ENCODE results near the gene TXNDC8. TPM values are rescaled to one million over a fixed set of nuclear protein-coding genes. Genes with fewer than 3 reads are reported as not detected.
A peak's percentile ranks its signal among the peaks of the same experiment; 100 is the strongest.
"Not testable (repeated sequence)": the region's sequence is repeated elsewhere in the genome, so short reads cannot be mapped to it uniquely, and the experiment has no call there.

TXNDC8 gene
- total and polyA plus RNA-seq, 5 donors, result not detected

GRCh38 chr9:110327716-110328115 lies 9.9 kb downstream of the TXNDC8 start:
- 90% methylated on average over 1 of the region's 1 CpG for WGBS
- intact Hi-C loops (cut with DNase I), result no loop called here
- H3K9me3 ChIP-seq (ENCODE audit: control insufficient read depth, low read length), result no peaks in the 10 kb centered on the region
- H3K4me3 ChIP-seq (ENCODE audit: low read length), result no peak overlapping the region
- H3K27ac ChIP-seq (ENCODE audit: low read length), result no peak overlapping the region
- DNase-seq, result no peak
- ATAC-seq, result no peak
- no peaks in the 10 kb centered on the region for H3K27me3 ChIP-seq (ENCODE audit: control insufficient read depth, insufficient read depth)
- no peaks in the 10 kb centered on the region for H3K4me1 ChIP-seq (ENCODE audit: control insufficient read depth, insufficient read depth, low read length)

- Histone ChIP-seq H3K4me3 (ENCODE audit: low read length) (no peak overlapping the region), H3K9me3 (ENCODE audit: control insufficient read depth, low read length) (no peaks in the 10 kb centered on the region)
- intact Hi-C loops (cut with DNase I), result no loop called here
Observed at GRCh38 chr9:110323818-110324217, 13.8 kb downstream of the TXNDC8 start.

GRCh38 chr9:110320651-110321445 lies 16.8 kb downstream of the TXNDC8 start:
- Histone ChIP-seq H3K4me3 (ENCODE audit: low read length) (no peak overlapping the region), H3K4me1 (ENCODE audit: control insufficient read depth, insufficient read depth, low read length) (no peaks in the 10 kb centered on the region), H3K27ac (ENCODE audit: low read length) (no peak overlapping the region), H3K27me3 (ENCODE audit: control insufficient read depth, insufficient read depth) (no peaks in the 10 kb centered on the region), H3K9me3 (ENCODE audit: control insufficient read depth, low read length) (no peaks in the 10 kb centered on the region)
- peak in 2 of 3 donors; percentile 32 to 68 for DNase-seq
- intact Hi-C loops (cut with DNase I), result no loop called here
- peak; percentile 73 to 81 for ATAC-seq
- 72% methylated on average over 3 of the region's 3 CpGs for WGBS

More at GRCh38 chr9:110323818-110324217, 13.8 kb downstream of the TXNDC8 start:
- ATAC-seq (no peak), DNase-seq (no peak)
- no peaks in the 10 kb centered on the region for H3K27me3 ChIP-seq (ENCODE audit: control insufficient read depth, insufficient read depth)
- no peak overlapping the region for H3K27ac ChIP-seq (ENCODE audit: low read length)
- H3K4me1 ChIP-seq (ENCODE audit: control insufficient read depth, insufficient read depth, low read length), result no peaks in the 10 kb centered on the region

GRCh38 chr9:110319781-110320492 lies 17.7 kb downstream of the TXNDC8 start:
- WGBS, result 86% methylated on average over 4 of the region's 4 CpGs
- no peak overlapping the region for H3K27ac ChIP-seq (ENCODE audit: low read length)
- ATAC-seq, result no peak
- no peaks in the 10 kb centered on the region for H3K4me1 ChIP-seq (ENCODE audit: control insufficient read depth, insufficient read depth, low read length)
- H3K4me3 ChIP-seq (ENCODE audit: low read length), result no peak overlapping the region
- no peaks in the 10 kb centered on the region for H3K27me3 ChIP-seq (ENCODE audit: control insufficient read depth, insufficient read depth)
- H3K9me3 ChIP-seq (ENCODE audit: control insufficient read depth, low read length), result no peaks in the 10 kb centered on the region
- intact Hi-C loops (cut with DNase I), result no loop called here
- DNase-seq, result no peak

GRCh38 chr9:110317911-110318310 lies 19.8 kb downstream of the TXNDC8 start:
- intact Hi-C loops (cut with DNase I), result no loop called here

GRCh38 chr9:110316261-110317075 lies 21.2 kb downstream of the TXNDC8 start:
- Histone ChIP-seq H3K27me3 (ENCODE audit: control insufficient read depth, insufficient read depth) (no peaks in the 10 kb centered on the region), H3K9me3 (ENCODE audit: control insufficient read depth, low read length) (no peaks in the 10 kb centered on the region), H3K27ac (ENCODE audit: low read length) (no peak overlapping the region), H3K4me1 (ENCODE audit: control insufficient read depth, insufficient read depth, low read length) (no peaks in the 10 kb centered on the region), H3K4me3 (ENCODE audit: low read length) (peak overlapping the region; percentile 16)
- intact Hi-C loops (cut with DNase I), result no loop called here
- ATAC-seq (no peak), DNase-seq (no peak)
- WGBS, result 34% methylated on average over 6 of the region's 6 CpGs

More at GRCh38 chr9:110317911-110318310, 19.8 kb downstream of the TXNDC8 start:
- H3K9me3 ChIP-seq (ENCODE audit: control insufficient read depth, low read length), result no peaks in the 10 kb centered on the region
- no peak overlapping the region for H3K4me3 ChIP-seq (ENCODE audit: low read length)
- no peaks in the 10 kb centered on the region for H3K27me3 ChIP-seq (ENCODE audit: control insufficient read depth, insufficient read depth)
- DNase-seq, result no peak
- no peak overlapping the region for H3K27ac ChIP-seq (ENCODE audit: low read length)
- H3K4me1 ChIP-seq (ENCODE audit: control insufficient read depth, insufficient read depth, low read length), result no peaks in the 10 kb centered on the region
- 96% methylated on average over 4 of the region's 4 CpGs for WGBS
- ATAC-seq, result no peak

- ATAC-seq; H3K4me3 ChIP-seq (ENCODE audit: low read length); H3K27ac ChIP-seq (ENCODE audit: low read length); H3K9me3 ChIP-seq (ENCODE audit: control insufficient read depth, low read length); H3K4me1 ChIP-seq (ENCODE audit: control insufficient read depth, insufficient read depth, low read length); intact Hi-C loops (cut with DNase I); DNase-seq; H3K27me3 ChIP-seq (ENCODE audit: control insufficient read depth, insufficient read depth): not testable (repeated sequence)
- WGBS, result 96% methylated on average over 2 of the region's 2 CpGs
Observed at GRCh38 chr9:110311978-110312377, 25.7 kb downstream of the TXNDC8 start.

- ATAC-seq (no peak), DNase-seq (no peak)
- Histone ChIP-seq H3K9me3 (ENCODE audit: control insufficient read depth, low read length) (no peaks in the 10 kb centered on the region), H3K27me3 (ENCODE audit: control insufficient read depth, insufficient read depth) (no peaks in the 10 kb centered on the region), H3K27ac (ENCODE audit: low read length) (no peak overlapping the region), H3K4me3 (ENCODE audit: low read length) (no peak overlapping the region), H3K4me1 (ENCODE audit: control insufficient read depth, insufficient read depth, low read length) (no peaks in the 10 kb centered on the region)
- WGBS, result 84% methylated on average over 1 of the region's 1 CpG
- intact Hi-C loops (cut with DNase I), result no loop called here
Observed at GRCh38 chr9:110309681-110310080, 28.0 kb downstream of the TXNDC8 start.

GRCh38 chr9:110308633-110309038 lies 29.0 kb downstream of the TXNDC8 start:
- Histone ChIP-seq H3K27ac (ENCODE audit: low read length) (no peak overlapping the region), H3K4me1 (ENCODE audit: control insufficient read depth, insufficient read depth, low read length) (no peaks in the 10 kb centered on the region), H3K27me3 (ENCODE audit: control insufficient read depth, insufficient read depth) (no peaks in the 10 kb centered on the region), H3K9me3 (ENCODE audit: control insufficient read depth, low read length) (no peaks in the 10 kb centered on the region), H3K4me3 (ENCODE audit: low read length) (no peak overlapping the region)
- DNase-seq (no peak), ATAC-seq (no peak)
- 40% methylated on average over 4 of the region's 4 CpGs for WGBS
- intact Hi-C loops (cut with DNase I), result no loop called here

GRCh38 chr9:110307191-110307590 lies 30.5 kb downstream of the TXNDC8 start:
- Histone ChIP-seq H3K4me1 (ENCODE audit: control insufficient read depth, insufficient read depth, low read length) (no peaks in the 10 kb centered on the region), H3K9me3 (ENCODE audit: control insufficient read depth, low read length) (no peaks in the 10 kb centered on the region), H3K27me3 (ENCODE audit: control insufficient read depth, insufficient read depth) (no peaks in the 10 kb centered on the region), H3K27ac (ENCODE audit: low read length) (no peak overlapping the region), H3K4me3 (ENCODE audit: low read length) (no peak overlapping the region)
- no peak for DNase-seq
- ATAC-seq, result no peak
- intact Hi-C loops (cut with DNase I), result no loop called here
- WGBS, result 37% methylated on average over 1 of the region's 1 CpG

GRCh38 chr9:110303133-110303532 lies 34.5 kb downstream of the TXNDC8 start:
- ATAC-seq, result no peak
- H3K27me3 ChIP-seq (ENCODE audit: control insufficient read depth, insufficient read depth), result no peaks in the 10 kb centered on the region
- H3K4me3 ChIP-seq (ENCODE audit: low read length), result no peak overlapping the region
- no peaks in the 10 kb centered on the region for H3K9me3 ChIP-seq (ENCODE audit: control insufficient read depth, low read length)
- no peak overlapping the region for H3K27ac ChIP-seq (ENCODE audit: low read length)
- 80% methylated on average over 1 of the region's 1 CpG for WGBS
- no peak for DNase-seq
- no peaks in the 10 kb centered on the region for H3K4me1 ChIP-seq (ENCODE audit: control insufficient read depth, insufficient read depth, low read length)
- intact Hi-C loops (cut with DNase I), result no loop called here
